ENCODE results near the gene TRIP6. TPM values are rescaled to one million over a fixed set of nuclear protein-coding genes. Genes with fewer than 3 reads are reported as not detected.
"Not testable (repeated sequence)": the region's sequence is repeated elsewhere in the genome, so short reads cannot be mapped to it uniquely, and the experiment has no call there.

Gene TRIP6
- total and polyA plus RNA-seq, 4 experiments from 2014 or later = 2.7 to 9.4 (median 6.2) TPM

- ChIA-PET POLR2A (ENCODE audit: partially characterized antibody) (no interaction called here), CTCF (ENCODE audit: partially characterized antibody) (interaction anchor here (0.7 kb wide), 1 partner anchor 13 kb away, joined by 3 read pairs; the partner anchor contains the start of gene SLC12A9)
- Mint-ChIP-seq H3K4me1 (peaks cover 2 to 15% (median 7%) of the 10 kb centered on the region in 4 donors), H3K36me3 (no peaks in the 10 kb centered on the region), H3K9me3 (no peaks in the 10 kb centered on the region), H3K4me3 (no peak overlapping the region), H3K27ac (no peak overlapping the region), H3K27me3 (no peaks in the 10 kb centered on the region)
- H3K4me1 ChIP-seq (ENCODE audit: insufficient read depth, low read length) = peaks cover 9% of the 10 kb centered on the region
- intact Hi-C loops (cut with micrococcal nuclease) = loop anchor here (5.0 kb wide), 1 partner anchor 48 kb away; the partner anchor contains the start of gene UFSP1
- H3K36me3 ChIP-seq (ENCODE audit: insufficient read depth, low read length) = no peaks in the 10 kb centered on the region
- no peak overlapping the region for H3K27ac ChIP-seq (ENCODE audit: low read depth, low read length)
- H3K4me3 ChIP-seq (ENCODE audit: low read length in 2 of 2) = no peak overlapping the region
- no peak for DNase-seq
- no peaks in the 10 kb centered on the region for H3K27me3 ChIP-seq (ENCODE audit: insufficient read depth, low read length)
- no peaks in the 10 kb centered on the region for H3K9me3 ChIP-seq (ENCODE audit: control insufficient read depth in 1 of 2, low read length in 2 of 2)
Measured at GRCh38 chr7:100839361-100839760, 27.8 kb upstream of the TRIP6 start.

- H3K36me3 ChIP-seq (ENCODE audit: insufficient read depth, low read length) = no peaks in the 10 kb centered on the region
- no peaks in the 10 kb centered on the region for H3K36me3 Mint-ChIP-seq
- H3K27me3 ChIP-seq (ENCODE audit: insufficient read depth, low read length) = no peaks in the 10 kb centered on the region
- no peaks in the 10 kb centered on the region for H3K9me3 ChIP-seq (ENCODE audit: control insufficient read depth in 1 of 2, low read length in 2 of 2)
- H3K4me1 ChIP-seq (ENCODE audit: insufficient read depth, low read length) = peaks cover 9% of the 10 kb centered on the region
- intact Hi-C loops (cut with micrococcal nuclease) = no loop called here
- no peak overlapping the region for H3K27ac ChIP-seq (ENCODE audit: low read depth, low read length)
- no peaks in the 10 kb centered on the region for H3K27me3 Mint-ChIP-seq
- CTCF ChIA-PET (ENCODE audit: partially characterized antibody) = interaction anchor here (3.5 kb wide), 1 partner anchor 11 kb away, joined by 17 read pairs; the partner anchor contains the start of gene SLC12A9
- no peak for DNase-seq
- no peaks in the 10 kb centered on the region for H3K9me3 Mint-ChIP-seq
- H3K27ac Mint-ChIP-seq = no peak overlapping the region
- peaks cover 1 to 14% (median 7%) of the 10 kb centered on the region in 4 donors for H3K4me1 Mint-ChIP-seq
- POLR2A ChIA-PET (ENCODE audit: partially characterized antibody) = no interaction called here
- no peak overlapping the region for H3K4me3 ChIP-seq (ENCODE audit: low read length in 2 of 2)
- no peak overlapping the region for H3K4me3 Mint-ChIP-seq
Measured at GRCh38 chr7:100840470-100841100, 26.6 kb upstream of the TRIP6 start.

- ChIA-PET CTCF (ENCODE audit: partially characterized antibody) (interaction anchor here (1.5 kb wide), 1 partner anchor 10 kb away, joined by 4 read pairs; no protein-coding TSS in a partner anchor), POLR2A (ENCODE audit: partially characterized antibody) (no interaction called here)
Measured at GRCh38 chr7:100847360-100847759, 19.8 kb upstream of the TRIP6 start.

GRCh38 chr7:100852048-100852872 is 14.9 kb upstream of the TRIP6 start, which contains the start of gene SLC12A9:
SLC12A9 (plus strand) TSS chr7:100852713; CDS start chr7:100854198, 1,485 bp downstream.
- peaks cover 25% of the 10 kb centered on the region for H3K4me1 ChIP-seq (ENCODE audit: insufficient read depth, low read length)
- CTCF ChIA-PET (ENCODE audit: partially characterized antibody) = interaction anchor here (0.6 to 4.4 kb wide), 26 partner anchors 10 to 424 kb away, joined by 3 to 62 read pairs (median 5); partner anchors contain the start of genes POP7, SRRT, TRIP6 and UFSP1
- peak within 1 kb of the TSS; percentile 84 to 86 for H3K4me3 ChIP-seq (ENCODE audit: low read length in 2 of 2)
- no peaks in the 10 kb centered on the region for H3K27me3 ChIP-seq (ENCODE audit: insufficient read depth, low read length)
- intact Hi-C loops (cut with micrococcal nuclease) = loop anchor here (1.0 to 5.0 kb wide), 7 partner anchors 15 to 240 kb away; partner anchors contain the start of genes GIGYF1, MOSPD3 and UFSP1
- Mint-ChIP-seq H3K36me3 (peaks cover 7 to 12% of the 10 kb centered on the region in 2 donors), H3K27ac (peak within 1 kb of the TSS; percentile 88 to 95 (median 93)), H3K4me3 (peak within 1 kb of the TSS; percentile 88 to 96 (median 92)), H3K4me1 (peaks cover 11 to 36% (median 20%) of the 10 kb centered on the region in 4 donors), H3K27me3 (no peaks in the 10 kb centered on the region), H3K9me3 (peaks cover 0 to 4% (median 0%) of the 10 kb centered on the region in 8 donors)
- H3K36me3 ChIP-seq (ENCODE audit: insufficient read depth, low read length) = no peaks in the 10 kb centered on the region
- DNase-seq = peak; percentile 83 to 91 (median 88)
- no peaks in the 10 kb centered on the region for H3K9me3 ChIP-seq (ENCODE audit: control insufficient read depth in 1 of 2, low read length in 2 of 2)
- H3K27ac ChIP-seq (ENCODE audit: low read depth, low read length) = peak within 1 kb of the TSS; percentile 51
- POLR2A ChIA-PET (ENCODE audit: partially characterized antibody) = interaction anchor here (0.6 to 2.9 kb wide), 20 partner anchors 12 to 662 kb away, joined by 3 to 35 read pairs (median 4); partner anchors contain the start of genes FBXO24, LRCH4, POP7 and SRRT

More at GRCh38 chr7:100847360-100847759, 19.8 kb upstream of the TRIP6 start:
- no peak overlapping the region for H3K4me3 ChIP-seq (ENCODE audit: low read length in 2 of 2)
- Mint-ChIP-seq H3K36me3 (no peaks in the 10 kb centered on the region), H3K27me3 (no peaks in the 10 kb centered on the region), H3K9me3 (peaks cover 0 to 4% (median 0%) of the 10 kb centered on the region in 8 donors), H3K4me3 (no peak overlapping the region), H3K27ac (peak overlapping the region in 1 of 7 donors; percentile 46), H3K4me1 (peaks cover 3 to 7% (median 4%) of the 10 kb centered on the region in 4 donors)
- intact Hi-C loops (cut with micrococcal nuclease) = no loop called here
- H3K4me1 ChIP-seq (ENCODE audit: insufficient read depth, low read length) = peaks cover 9% of the 10 kb centered on the region
- H3K27ac ChIP-seq (ENCODE audit: low read depth, low read length) = no peak overlapping the region
- no peaks in the 10 kb centered on the region for H3K9me3 ChIP-seq (ENCODE audit: control insufficient read depth in 1 of 2, low read length in 2 of 2)
- no peak for DNase-seq
- H3K27me3 ChIP-seq (ENCODE audit: insufficient read depth, low read length) = no peaks in the 10 kb centered on the region
- H3K36me3 ChIP-seq (ENCODE audit: insufficient read depth, low read length) = no peaks in the 10 kb centered on the region

- ChIA-PET POLR2A (ENCODE audit: partially characterized antibody) (interaction anchor here (1.5 to 2.9 kb wide), 2 partner anchors 21 to 149 kb away, joined by 6 to 33 read pairs; partner anchors contain the start of genes POP7 and SRRT), CTCF (ENCODE audit: partially characterized antibody) (interaction anchor here (0.6 to 4.4 kb wide), 5 partner anchors 10 to 289 kb away, joined by 3 to 30 read pairs (median 3); partner anchors contain the start of genes SRRT and UFSP1)
Measured at GRCh38 chr7:100854146-100854895, 12.9 kb upstream of the TRIP6 start.

GRCh38 chr7:100854899-100855298 is 12.3 kb upstream of the TRIP6 start:
- peaks cover 18 to 29% of the 10 kb centered on the region in 2 donors for H3K36me3 Mint-ChIP-seq
- not testable (repeated sequence) for H3K4me3 Mint-ChIP-seq; H3K9me3 Mint-ChIP-seq; H3K27me3 ChIP-seq (ENCODE audit: insufficient read depth, low read length); H3K36me3 ChIP-seq (ENCODE audit: insufficient read depth, low read length); H3K27me3 Mint-ChIP-seq; H3K4me3 ChIP-seq (ENCODE audit: low read length in 2 of 2); H3K9me3 ChIP-seq (ENCODE audit: control insufficient read depth in 1 of 2, low read length in 2 of 2); H3K27ac ChIP-seq (ENCODE audit: low read depth, low read length); DNase-seq
- H3K4me1 Mint-ChIP-seq = peaks cover 11 to 36% (median 20%) of the 10 kb centered on the region in 4 donors
- ChIA-PET CTCF (ENCODE audit: partially characterized antibody) (interaction anchor here (0.6 kb wide), 1 partner anchor 37 kb away, joined by 3 read pairs; no protein-coding TSS in a partner anchor), POLR2A (ENCODE audit: partially characterized antibody) (interaction anchor here (1.5 to 2.0 kb wide), 2 partner anchors 12 to 20 kb away, joined by 5 to 6 read pairs; partner anchors contain the start of genes SRRT and TRIP6)
- H3K27ac Mint-ChIP-seq = peak overlapping the region in 2 of 7 donors; percentile 84 to 91
- intact Hi-C loops (cut with micrococcal nuclease) = loop anchor here (5.0 kb wide), 1 partner anchor 163 kb away; the partner anchor contains the start of gene GIGYF1
- peaks cover 25% of the 10 kb centered on the region for H3K4me1 ChIP-seq (ENCODE audit: insufficient read depth, low read length)

More at GRCh38 chr7:100854146-100854895, 12.9 kb upstream of the TRIP6 start:
- no peaks in the 10 kb centered on the region for H3K9me3 ChIP-seq (ENCODE audit: control insufficient read depth in 1 of 2, low read length in 2 of 2)
- H3K4me1 ChIP-seq (ENCODE audit: insufficient read depth, low read length) = peaks cover 25% of the 10 kb centered on the region
- intact Hi-C loops (cut with micrococcal nuclease) = loop anchor here (5.0 kb wide), 1 partner anchor 162 kb away; the partner anchor contains the start of gene GIGYF1
- Mint-ChIP-seq H3K4me1 (peaks cover 11 to 36% (median 20%) of the 10 kb centered on the region in 4 donors), H3K27ac (peak overlapping the region in 6 of 7 donors; percentile 5 to 91 (median 39)), H3K27me3 (no peaks in the 10 kb centered on the region), H3K36me3 (peaks cover 12 to 23% of the 10 kb centered on the region in 2 donors), H3K9me3 (no peaks in the 10 kb centered on the region), H3K4me3 (peak overlapping the region in 7 of 8 donors; percentile 39 to 96 (median 92))
- no peak overlapping the region for H3K4me3 ChIP-seq (ENCODE audit: low read length in 2 of 2)
- no peak for DNase-seq
- H3K27me3 ChIP-seq (ENCODE audit: insufficient read depth, low read length) = no peaks in the 10 kb centered on the region
- H3K27ac ChIP-seq (ENCODE audit: low read depth, low read length) = no peak overlapping the region
- H3K36me3 ChIP-seq (ENCODE audit: insufficient read depth, low read length) = peaks cover 7% of the 10 kb centered on the region
